Sciatic nerve (tissue), 2 donors: ENCODE measurements around the gene TECTB. TPM values are rescaled to one million over a fixed set of nuclear protein-coding genes. Genes with fewer than 3 reads are reported as not detected.

ENCODE experiments used
- ATAC-seq: fragments of 200-7000 bp; cut with Tn5 transposase; one replicate; pipeline ENCODE4 v1.9.1; 2020; ENCODE audit warnings: mild to moderate bottlenecking, moderate library complexity
- DNase-seq: peaks from one replicate; pipeline ENCODE4 v3.0.0-alpha.2; 2020; ENCODE audit warnings: low spot score
- intact Hi-C: fragments of 100-400 bp; cut with DNase I; formaldehyde crosslinking; loops from one replicate; pipeline ENCODE4 v1.14.2; 2022
- total RNA-seq: library from RNA; stranded (reverse); fragmentation: NEBNext Ultra II Directional; extraction: Animal tissue kit (Norgen Biotek cat#: 25700); gene quantifications from one replicate; pipeline ENCODE4 v1.2.1, GENCODE V29; 2021
- donor health status: DM: no; HTN: no; CAD: no.
- donor health status: DM: no; HTN: no; CAD: no.

The TECTB gene
- total RNA-seq, 1 donor from 2014 or later = not detected

- DNase-seq (no peak), ATAC-seq (no peak)
- intact Hi-C loops = no loop called here
These were observed 19.1 kb downstream of the TECTB start for GRCh38 chr10:112302335-112302734.

DNA sequence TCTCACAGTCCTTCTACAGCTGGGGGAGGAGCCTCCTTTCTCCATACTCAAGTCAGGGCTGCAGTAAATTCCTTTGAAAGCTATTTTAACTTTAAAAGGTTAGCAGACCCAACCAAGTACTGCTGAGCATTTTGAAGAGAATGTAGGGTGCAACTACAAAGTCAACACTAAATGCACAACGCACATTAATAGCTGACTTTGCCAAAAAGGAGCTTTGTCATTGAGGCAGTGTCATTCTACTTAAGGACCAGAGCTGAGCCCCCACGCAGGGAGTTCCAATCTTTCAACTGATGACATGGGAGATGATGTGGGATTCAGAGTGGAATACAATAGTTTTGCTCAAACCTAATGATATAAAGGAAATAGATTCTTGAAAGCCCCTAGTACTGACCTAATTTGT, 20.3 kb downstream of the TECTB start:
- intact Hi-C loops = no loop called here
- ATAC-seq (no peak), DNase-seq (no peak)

DNA sequence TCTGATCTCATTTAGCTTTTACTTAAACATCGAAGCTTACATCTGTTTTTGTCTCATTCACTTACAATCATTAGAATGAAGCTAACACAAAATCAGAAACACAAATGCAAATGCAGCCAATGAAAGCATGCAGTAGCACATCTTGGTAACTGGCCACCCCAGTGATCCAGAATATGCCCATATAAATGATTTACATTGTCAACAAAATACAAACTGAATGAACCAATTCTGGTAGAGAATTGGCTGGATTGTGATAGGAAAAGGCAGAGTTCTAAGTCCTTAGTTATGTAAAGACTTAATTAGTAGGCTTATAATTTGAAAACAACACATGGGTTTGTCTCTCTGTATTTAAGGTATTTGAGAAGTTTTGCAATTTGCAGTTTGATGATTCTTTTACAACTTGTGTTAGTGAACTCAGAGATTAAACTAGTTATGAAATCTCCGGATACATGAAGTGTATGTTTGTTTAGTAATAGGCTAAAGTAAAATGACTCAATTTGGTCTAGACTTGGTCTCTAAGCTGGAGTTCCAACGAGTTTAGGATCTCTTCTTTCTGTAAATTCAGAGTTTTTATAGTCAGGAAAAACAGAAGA, 21.2 kb downstream of the TECTB start:
- ATAC-seq (no peak), DNase-seq (no peak)
- intact Hi-C loops = no loop called here

- intact Hi-C loops = no loop called here
- ATAC-seq = peak; percentile 62
- DNase-seq = no peak
These were observed 24.3 kb downstream of the TECTB start for GRCh38 chr10:112307358-112308124.

- no peak for DNase-seq
- no peak for ATAC-seq
- intact Hi-C loops = no loop called here
These were observed 24.9 kb downstream of the TECTB start for GRCh38 chr10:112308125-112308502.

DNA sequence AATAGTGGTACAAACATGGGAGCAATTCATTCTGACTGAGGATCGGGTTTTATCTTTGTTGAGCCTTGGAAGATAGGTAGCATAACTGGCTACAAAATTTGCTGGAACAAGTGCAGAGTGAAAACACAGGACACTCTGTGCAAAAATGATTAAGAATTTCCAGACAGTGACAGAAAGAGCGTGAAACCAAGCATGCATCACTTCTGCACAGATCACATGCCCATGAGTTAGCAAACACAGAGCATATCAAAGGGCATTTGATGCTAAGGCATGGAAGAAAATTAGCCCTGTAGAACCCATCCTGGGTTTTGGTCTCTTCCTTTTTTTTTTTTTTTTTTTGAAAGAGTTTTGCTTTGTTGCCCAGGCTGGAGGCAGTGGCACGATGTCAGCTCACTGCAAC, 28.3 kb downstream of the TECTB start:
- no peak for ATAC-seq

DNA sequence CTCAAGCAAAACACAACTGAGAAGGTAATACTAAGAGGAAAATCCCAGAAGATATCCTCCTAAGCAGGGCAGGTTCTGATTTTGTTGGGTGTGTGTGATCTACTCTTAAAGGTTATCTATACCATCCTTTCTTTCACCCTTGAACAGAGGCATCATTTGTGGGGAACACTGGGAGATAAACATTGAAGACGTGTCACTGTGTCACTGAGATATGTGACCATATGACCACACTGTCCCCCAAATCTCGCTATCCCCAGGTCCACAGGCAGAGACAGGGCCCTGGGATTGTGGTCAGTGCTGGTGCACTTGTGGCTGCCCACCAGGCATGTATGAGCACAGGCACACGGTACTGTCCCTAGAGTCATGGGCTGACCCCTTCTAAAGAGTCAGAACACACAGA, 30.0 kb downstream of the TECTB start:
- intact Hi-C loops = no loop called here
- ATAC-seq = no peak
- no peak for DNase-seq

More for the DNA sequence above, 28.3 kb downstream of the TECTB start:
- DNase-seq = no peak
- intact Hi-C loops = no loop called here

DNA sequence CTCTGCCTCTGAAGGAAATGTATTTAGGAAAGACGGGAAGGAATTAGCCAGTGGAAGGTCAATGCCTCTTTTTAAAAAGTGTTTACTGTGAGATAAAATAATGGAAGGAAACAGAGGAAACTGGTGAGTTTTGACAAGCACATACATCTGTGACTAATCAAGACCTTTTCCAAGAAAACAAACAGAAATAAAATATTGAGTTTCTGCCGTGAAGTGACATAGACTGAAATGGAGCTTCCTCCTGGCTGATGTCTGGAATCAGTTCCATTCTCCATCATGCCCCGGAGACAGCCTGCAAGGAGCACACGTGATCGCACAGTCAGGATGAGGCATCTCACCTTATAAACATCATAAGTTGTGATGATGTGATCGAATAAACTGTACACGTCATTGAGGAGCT, 30.7 kb downstream of the TECTB start:
- ATAC-seq = no peak
- DNase-seq = no peak
- intact Hi-C loops = no loop called here

DNA sequence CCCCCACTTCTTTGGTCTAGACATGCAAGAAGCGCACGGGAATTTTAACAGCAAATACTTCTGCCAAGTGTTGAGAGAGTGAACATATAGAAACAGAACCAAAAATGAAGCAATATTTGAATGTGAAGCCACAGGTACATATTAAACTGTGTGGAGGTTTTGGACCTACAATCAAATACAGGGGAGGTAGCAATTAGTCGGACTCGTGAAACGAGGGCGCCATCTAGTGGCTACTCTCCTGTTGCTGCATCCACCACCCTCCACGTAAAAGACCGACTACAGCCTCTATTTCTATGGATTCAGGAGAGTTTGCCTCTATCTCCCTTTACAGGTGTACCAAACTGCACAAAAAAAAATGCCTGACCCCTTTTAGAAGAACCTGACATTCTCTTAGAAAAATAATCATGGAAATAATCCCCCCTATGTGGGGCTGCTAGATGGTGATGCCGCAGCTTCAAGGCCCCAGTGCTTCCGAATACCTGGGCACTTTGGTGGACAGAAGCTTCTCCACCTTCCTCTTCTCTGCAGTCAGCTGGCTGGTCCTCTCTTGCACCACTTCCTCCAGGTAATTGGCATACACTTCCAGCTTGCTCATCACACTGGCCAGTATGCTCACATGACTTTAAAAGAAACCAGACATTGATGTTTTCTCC, 31.7 kb downstream of the TECTB start:
- intact Hi-C loops = no loop called here
- ATAC-seq (peak; percentile 85), DNase-seq (peak; percentile 91)

DNA sequence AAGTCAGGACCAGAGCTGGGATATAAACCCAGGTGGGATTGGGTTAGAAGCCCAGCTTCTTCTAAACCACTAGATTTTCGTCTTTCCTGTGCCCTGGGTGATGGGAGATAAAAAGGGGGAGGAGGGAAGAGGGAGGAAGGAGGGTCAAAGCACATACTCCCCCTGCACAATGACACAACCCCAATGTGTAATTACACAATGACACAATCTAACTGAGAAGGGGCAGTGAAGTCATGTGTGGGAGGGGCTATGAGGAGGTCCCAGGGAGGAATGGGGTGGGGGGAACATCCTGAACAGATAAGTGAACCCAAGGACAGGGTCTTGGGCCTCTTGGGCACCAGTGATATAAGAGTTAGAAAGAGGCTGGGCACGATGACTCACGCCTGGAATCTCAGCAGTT, 44.5 kb downstream of the TECTB start:
- intact Hi-C loops = no loop called here
- ATAC-seq (no peak), DNase-seq (no peak)

- DNase-seq (no peak), ATAC-seq (no peak)
- intact Hi-C loops = no loop called here
These were observed 47.0 kb downstream of the TECTB start for GRCh38 chr10:112330162-112330561.

- no peak for ATAC-seq
- intact Hi-C loops = no loop called here
- no peak for DNase-seq
These were observed 47.5 kb downstream of the TECTB start for GRCh38 chr10:112330607-112331160.

DNA sequence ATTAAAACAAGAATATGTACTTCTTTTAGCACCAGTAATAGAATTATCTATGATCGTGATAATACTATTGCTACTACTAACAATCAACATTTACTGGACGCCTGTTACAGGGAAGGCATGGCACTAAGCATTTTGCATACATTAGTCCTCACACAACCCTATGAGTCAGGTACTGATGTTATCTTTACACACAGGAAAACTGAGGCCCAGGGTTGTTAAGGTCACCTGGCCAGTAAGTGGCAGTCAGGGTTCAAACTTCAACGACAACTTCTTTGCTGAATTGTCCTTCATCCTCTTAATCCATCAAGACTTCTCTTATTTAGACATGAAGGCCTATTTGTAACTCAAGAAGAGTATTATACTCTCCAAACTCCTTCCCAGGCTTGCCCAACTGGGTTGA, 48.8 kb downstream of the TECTB start:
- intact Hi-C loops = no loop called here
- DNase-seq (no peak), ATAC-seq (no peak)

GRCh38 chr10:112332509-112333228, 49.5 kb downstream of the TECTB start:
- no peak for DNase-seq
- intact Hi-C loops = no loop called here
- ATAC-seq = no peak

DNA sequence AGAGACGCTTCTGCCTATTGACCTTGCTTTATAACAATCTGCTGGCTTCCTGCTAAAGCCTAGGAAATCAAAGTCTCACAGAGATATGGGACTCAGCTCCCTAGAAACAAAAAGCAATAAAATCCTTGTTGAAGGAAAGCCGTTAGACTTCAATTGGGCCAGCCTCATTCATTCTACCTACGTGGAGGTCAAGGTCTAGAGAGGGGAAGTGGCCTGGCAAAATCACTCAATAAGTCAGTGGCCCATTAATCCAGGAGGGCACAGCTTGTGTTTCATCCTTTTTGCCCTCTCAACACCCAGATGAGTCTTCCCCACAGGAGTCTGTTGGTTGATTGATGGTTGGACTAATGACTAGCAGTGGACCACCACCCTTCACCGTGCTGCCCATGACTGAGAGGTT, 50.3 kb downstream of the TECTB start:
- intact Hi-C loops = no loop called here
- ATAC-seq = no peak
- DNase-seq = no peak

- ATAC-seq = no peak
These were observed 52.1 kb downstream of the TECTB start for GRCh38 chr10:112335111-112335867.

DNA sequence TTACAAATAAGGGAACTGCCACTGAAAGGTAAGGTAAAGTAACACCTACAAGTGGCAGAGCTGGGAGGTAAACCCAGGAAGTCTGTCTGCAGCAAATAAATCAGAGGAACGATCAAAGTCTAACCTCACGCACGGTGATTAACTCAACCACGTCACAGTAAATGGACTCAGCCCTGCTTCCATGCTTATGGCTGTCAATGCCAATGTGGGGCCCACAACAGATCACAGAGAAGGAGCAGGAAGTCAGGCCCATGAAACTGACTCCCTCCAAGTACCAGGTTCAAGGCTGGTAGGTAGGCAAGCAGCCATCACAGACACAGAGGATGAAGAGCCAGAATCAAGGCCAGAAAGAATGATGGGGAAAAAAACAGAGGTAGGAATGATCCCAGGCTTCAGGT, 52.7 kb downstream of the TECTB start:
- DNase-seq (no peak), ATAC-seq (no peak)
- intact Hi-C loops = no loop called here

More at GRCh38 chr10:112335111-112335867, 52.1 kb downstream of the TECTB start:
- DNase-seq = no peak
- intact Hi-C loops = no loop called here

DNA sequence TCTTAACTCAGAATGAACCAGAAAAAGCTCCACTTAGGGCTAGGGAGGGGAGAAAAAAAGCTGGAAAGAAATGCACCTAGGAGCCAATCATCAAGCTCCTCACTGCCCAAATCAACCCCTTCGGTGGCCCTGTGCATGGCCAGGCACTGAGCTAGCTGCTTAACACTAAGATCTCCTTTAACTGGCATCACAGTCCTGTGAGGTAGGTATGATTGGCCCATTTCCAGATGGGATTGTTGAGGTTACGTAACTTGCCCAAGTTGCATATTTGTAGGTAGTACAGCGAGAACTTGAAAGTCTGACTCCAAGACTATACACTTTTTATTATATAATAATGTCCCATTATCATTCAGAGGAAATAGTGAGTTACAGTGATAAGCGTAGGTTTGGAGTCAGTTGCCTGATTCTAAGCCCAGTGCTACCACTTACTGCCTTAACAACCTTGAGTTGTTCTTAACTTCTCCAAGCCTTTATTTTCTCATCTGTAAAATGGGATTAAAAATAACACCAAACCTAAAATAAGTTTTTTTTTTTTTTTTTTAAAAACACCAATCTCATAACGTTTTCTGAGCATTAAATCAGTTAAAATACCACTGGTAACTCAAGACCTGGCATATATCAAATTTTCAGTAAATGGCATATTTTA, 53.5 kb downstream of the TECTB start:
- no peak for DNase-seq
- intact Hi-C loops = no loop called here
- no peak for ATAC-seq
